T-helper 2 cell treated with Interferon-gamma antibody and Interleukin-4, amounts not matched to agents 5 μg/mL and 100 μg/mL, for 36 hours (primary cell): ENCODE results near the gene MYCBP2.
A peak's percentile ranks its signal among the peaks of the same experiment; 100 is the strongest.

Experiments used
- DNase-seq: peaks from one replicate; pipeline ENCODE4 v3.0.0; 2021; ENCODE audit warnings: low spot score
- H3K27ac Mint-ChIP-seq: one replicate; pipeline ENCODE4 v1.8.0; 2021; ENCODE audit warnings: mild to moderate bottlenecking, mixed read lengths
- H3K27me3 Mint-ChIP-seq: one replicate; pipeline ENCODE4 v1.8.0; 2021; ENCODE audit warnings: low read depth, mixed read lengths
- H3K36me3 Mint-ChIP-seq: one replicate; pipeline ENCODE4 v1.8.0; 2021; ENCODE audit warnings: low read depth, mixed read lengths
- H3K4me1 Mint-ChIP-seq: one replicate; pipeline ENCODE4 v1.8.0; 2021; ENCODE audit warnings: low read depth, mixed read lengths
- H3K4me3 Mint-ChIP-seq: one replicate; pipeline ENCODE4 v1.8.0; 2022; ENCODE audit warnings: mild to moderate bottlenecking, moderate library complexity, mixed read lengths
- H3K9me3 Mint-ChIP-seq: one replicate; pipeline ENCODE4 v1.8.0; 2021; ENCODE audit warnings: mixed read lengths

Gene MYCBP2

DNA sequence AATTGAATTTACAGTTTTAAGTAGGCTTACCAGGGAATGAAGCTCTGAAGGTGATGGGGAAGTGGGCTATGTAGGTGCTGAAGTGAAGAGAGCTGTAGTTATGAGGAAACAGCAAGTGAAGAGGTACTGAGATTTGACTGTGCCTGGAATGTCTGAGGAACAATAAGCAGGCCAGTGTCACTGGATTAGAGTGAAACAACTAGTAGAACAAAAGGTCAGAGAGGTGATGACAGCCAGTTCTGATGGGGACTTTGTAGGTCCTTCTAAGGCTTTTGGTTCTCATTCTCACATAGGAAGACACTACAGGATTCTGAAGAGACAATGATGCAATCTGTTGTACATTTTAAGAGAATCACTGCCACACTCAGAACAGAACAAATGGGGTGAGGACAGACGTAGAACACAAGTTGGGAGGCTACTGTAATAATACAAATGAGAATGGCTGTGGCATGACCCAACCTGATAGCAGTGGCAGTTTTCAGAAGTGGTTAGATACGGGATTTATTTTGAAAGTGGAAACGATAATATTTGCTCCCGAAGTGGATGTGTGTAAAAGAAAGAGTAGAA is 130.8 kb downstream of the MYCBP2 start:
- Mint-ChIP-seq H3K4me3 (no peak overlapping the region), H3K27ac (no peak overlapping the region), H3K4me1 (no peaks in the 10 kb centered on the region), H3K27me3 (no peaks in the 10 kb centered on the region), H3K9me3 (no peaks in the 10 kb centered on the region), H3K36me3 (peaks cover 31% of the 10 kb centered on the region)
- no peak for DNase-seq

DNA sequence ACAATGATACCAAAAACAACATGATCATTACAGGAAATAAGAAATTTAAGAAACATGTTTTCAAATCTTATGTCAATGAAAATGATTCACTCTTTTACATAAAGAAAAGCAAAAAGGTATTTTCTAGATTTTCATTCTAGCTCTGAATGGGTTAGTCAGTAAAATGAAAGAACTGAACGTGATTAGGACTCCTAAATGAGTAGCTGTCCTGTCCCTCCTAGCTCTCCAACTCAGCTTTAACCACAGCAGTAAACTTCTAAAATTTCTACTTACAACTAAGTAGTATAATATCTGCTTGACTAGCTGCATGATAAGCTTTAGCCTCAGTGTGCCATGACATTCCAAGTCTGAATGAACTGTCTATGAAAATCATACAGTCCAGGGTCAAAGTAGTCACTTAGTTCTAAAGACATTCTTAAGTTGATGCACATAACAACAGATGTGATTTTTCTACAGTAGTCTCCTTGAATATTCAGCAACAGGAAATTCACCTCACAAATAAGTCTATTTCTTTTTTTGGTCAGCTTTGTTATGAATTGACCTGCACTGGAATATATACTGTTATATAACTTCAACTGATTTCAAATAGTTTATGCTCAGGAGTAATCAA is 136.4 kb downstream of the MYCBP2 start:
- H3K4me3 Mint-ChIP-seq = no peak overlapping the region
- H3K9me3 Mint-ChIP-seq = no peaks in the 10 kb centered on the region
- peaks cover 46% of the 10 kb centered on the region for H3K36me3 Mint-ChIP-seq
- DNase-seq = no peak
- H3K27me3 Mint-ChIP-seq = no peaks in the 10 kb centered on the region
- no peaks in the 10 kb centered on the region for H3K4me1 Mint-ChIP-seq
- no peak overlapping the region for H3K27ac Mint-ChIP-seq

DNA sequence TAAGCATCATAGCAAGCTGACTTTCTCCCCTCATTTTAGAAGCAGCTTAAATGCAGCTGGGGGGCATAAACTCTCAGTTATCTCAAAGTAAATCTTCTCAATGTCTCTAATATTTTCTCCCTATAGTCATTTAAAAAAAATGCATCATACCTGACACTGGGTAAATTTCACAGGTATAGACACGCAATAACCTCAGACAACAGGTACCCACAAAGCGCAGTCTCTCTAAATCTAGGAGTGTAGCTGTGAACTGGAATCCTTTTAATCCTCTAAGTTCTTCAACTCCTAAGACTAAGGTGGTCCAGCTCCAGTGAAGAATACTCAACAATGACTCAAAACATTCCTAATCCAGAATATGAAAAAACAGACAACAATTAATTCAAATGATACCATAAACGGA is 141.2 kb downstream of the MYCBP2 start:
- H3K4me3 Mint-ChIP-seq = no peak overlapping the region
- H3K9me3 Mint-ChIP-seq = no peaks in the 10 kb centered on the region
- no peaks in the 10 kb centered on the region for H3K27me3 Mint-ChIP-seq
- no peak overlapping the region for H3K27ac Mint-ChIP-seq
- H3K4me1 Mint-ChIP-seq = peaks cover 13% of the 10 kb centered on the region
- peaks cover 66% of the 10 kb centered on the region for H3K36me3 Mint-ChIP-seq
- DNase-seq = no peak

DNA sequence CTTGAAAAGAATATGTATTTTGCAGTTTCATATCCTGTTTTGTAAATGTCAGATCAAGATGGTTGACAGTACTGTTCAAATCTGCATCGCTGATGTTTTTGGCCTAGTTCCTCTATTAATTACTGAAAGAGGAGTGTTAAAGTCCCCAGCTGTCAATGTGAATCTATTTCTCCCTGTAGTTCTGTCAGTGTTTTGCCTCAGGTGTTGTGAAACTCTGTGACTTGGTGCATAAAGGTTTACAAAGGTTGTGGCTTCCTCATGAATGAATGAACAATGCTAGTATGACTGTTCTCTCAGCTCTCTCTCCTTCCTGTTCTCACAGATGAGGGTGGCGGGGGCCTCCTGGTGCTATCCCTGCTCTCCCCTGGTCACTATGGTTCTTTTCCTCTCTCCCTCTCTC is 142.4 kb downstream of the MYCBP2 start:
- Mint-ChIP-seq H3K9me3 (no peaks in the 10 kb centered on the region), H3K27me3 (no peaks in the 10 kb centered on the region), H3K27ac (peak overlapping the region; percentile 73), H3K4me3 (no peak overlapping the region), H3K36me3 (peaks cover 70% of the 10 kb centered on the region), H3K4me1 (peaks cover 14% of the 10 kb centered on the region)
- peak; percentile 44 for DNase-seq

DNA sequence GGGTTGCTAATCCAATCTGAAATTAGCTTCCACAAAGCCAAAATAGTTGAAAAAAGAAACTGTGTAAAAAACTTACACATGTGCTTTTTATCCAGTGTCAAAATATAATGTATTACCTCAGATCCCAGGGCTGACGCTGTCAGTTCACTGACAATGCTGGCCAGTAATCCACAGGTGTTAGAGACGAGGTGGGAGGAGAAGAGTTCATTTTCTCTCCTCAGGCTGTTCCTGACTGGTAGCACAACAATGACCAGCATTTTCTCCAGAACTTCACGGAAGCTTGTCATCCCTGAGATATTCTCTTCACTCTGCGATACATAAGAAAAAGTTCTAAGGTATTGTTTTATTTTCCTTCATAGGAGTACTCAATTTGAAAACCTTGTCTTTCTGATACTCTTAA is 146.9 kb downstream of the MYCBP2 start:
- H3K36me3 Mint-ChIP-seq = peaks cover 61% of the 10 kb centered on the region
- no peak overlapping the region for H3K27ac Mint-ChIP-seq

DNA sequence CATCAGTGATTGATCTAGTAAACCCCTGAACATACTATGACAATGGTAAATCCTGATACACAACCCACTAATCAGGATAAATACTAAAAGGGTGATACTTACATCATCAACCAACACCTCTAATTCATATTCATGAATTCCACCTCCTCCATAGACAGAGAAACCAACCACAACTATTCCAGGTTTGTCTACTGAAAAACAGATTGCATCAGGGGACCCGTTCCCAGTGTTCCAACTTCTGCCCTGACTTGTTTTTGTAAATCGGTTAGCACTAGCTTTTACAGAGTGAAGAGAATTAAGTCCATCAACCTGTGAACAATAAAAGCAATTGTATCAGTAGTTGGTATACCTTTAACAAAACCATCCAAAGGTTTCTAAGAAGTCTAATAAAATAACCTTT is 149.2 kb downstream of the MYCBP2 start:
- H3K4me3 Mint-ChIP-seq = no peak overlapping the region
- peaks cover 4% of the 10 kb centered on the region for H3K4me1 Mint-ChIP-seq
- DNase-seq = no peak
- H3K36me3 Mint-ChIP-seq = peaks cover 51% of the 10 kb centered on the region
- H3K27ac Mint-ChIP-seq = no peak overlapping the region
- no peaks in the 10 kb centered on the region for H3K27me3 Mint-ChIP-seq
- no peaks in the 10 kb centered on the region for H3K9me3 Mint-ChIP-seq

More for the DNA sequence above, 146.9 kb downstream of the MYCBP2 start:
- Mint-ChIP-seq H3K4me1 (peaks cover 14% of the 10 kb centered on the region), H3K9me3 (no peaks in the 10 kb centered on the region), H3K4me3 (no peak overlapping the region), H3K27me3 (no peaks in the 10 kb centered on the region)
- no peak for DNase-seq

DNA sequence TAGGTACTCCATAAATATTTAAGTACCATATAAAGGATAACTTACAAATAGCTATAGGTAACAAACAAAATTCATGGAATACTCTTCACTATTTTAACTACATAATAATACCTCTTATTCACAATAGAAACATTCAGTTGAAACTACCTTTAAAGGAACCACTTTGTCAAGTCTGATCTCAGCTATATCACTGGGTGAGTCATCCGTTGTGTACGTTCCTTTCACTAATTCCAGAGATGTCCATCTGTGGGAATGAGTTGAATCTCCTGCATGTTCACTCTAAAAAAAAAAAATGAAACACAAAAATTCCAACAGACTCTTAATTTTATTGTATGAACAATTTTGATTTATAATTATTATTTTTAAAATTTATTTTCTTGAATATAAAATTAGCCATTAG is 150.5 kb downstream of the MYCBP2 start:
- Mint-ChIP-seq H3K4me3 (no peak overlapping the region), H3K27ac (no peak overlapping the region), H3K27me3 (no peaks in the 10 kb centered on the region), H3K4me1 (peaks cover 4% of the 10 kb centered on the region), H3K36me3 (peaks cover 50% of the 10 kb centered on the region), H3K9me3 (no peaks in the 10 kb centered on the region)
- DNase-seq = no peak

DNA sequence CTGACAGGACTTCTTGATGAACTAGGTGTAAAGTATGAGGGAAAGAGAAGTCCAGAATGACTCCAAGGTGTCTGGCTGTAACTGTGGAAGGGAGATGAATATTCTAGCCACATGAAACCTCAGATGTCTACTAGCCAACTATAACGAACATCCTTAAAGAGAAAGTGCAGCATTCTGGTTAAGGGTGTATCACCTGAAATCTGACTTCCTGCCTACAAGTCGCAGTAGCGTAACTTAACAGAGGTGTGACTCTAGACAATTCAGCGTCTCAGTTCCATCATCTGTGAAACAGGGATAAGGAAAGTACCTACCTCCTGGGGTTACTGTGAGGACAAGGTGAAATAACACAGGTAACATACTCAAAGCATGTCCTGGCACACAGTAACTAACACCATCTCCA is 154.2 kb downstream of the MYCBP2 start:
- peaks cover 32% of the 10 kb centered on the region for H3K36me3 Mint-ChIP-seq
- no peaks in the 10 kb centered on the region for H3K27me3 Mint-ChIP-seq
- no peak overlapping the region for H3K27ac Mint-ChIP-seq
- H3K4me1 Mint-ChIP-seq = peaks cover 4% of the 10 kb centered on the region
- no peak overlapping the region for H3K4me3 Mint-ChIP-seq
- no peak for DNase-seq
- H3K9me3 Mint-ChIP-seq = no peaks in the 10 kb centered on the region

DNA sequence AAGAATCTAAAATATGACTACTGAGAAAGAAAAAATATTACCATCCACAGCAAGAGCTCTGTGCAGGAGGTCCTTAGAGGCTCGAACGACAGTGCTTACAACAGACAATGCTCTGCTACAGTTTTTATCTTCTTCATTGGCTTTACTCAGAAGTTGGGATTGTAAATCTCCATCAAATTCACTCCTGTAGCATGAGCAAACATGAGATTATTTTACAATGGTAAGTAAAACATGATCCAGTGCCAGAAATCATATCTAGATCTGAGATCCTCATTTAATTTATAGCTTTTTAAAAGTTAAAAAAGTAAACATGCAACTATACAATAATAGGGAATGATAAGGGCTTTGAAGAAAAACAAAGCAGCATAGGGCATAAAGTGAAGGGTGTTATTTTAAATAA is 155.4 kb downstream of the MYCBP2 start:
- H3K36me3 Mint-ChIP-seq = peaks cover 33% of the 10 kb centered on the region
- no peaks in the 10 kb centered on the region for H3K9me3 Mint-ChIP-seq

DNA sequence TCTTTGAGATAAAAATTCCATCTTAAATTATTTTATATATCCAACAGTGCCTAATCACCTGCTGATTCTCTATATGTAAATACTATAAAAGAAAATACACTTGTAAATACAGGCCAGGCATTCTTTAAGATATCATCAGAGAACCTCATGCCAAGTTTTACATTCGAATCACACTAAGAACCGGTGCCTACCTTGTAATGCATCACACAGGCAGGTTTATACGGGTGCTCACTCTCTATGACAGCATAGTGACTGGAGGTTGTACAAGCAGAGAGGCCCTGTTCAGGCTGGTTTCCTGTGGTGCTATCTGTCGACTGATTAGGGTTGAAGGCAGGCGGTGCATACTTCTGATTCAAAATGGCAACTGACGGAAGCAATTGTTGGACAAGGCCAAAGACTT is 158.7 kb downstream of the MYCBP2 start:
- no peaks in the 10 kb centered on the region for H3K9me3 Mint-ChIP-seq
- no peak overlapping the region for H3K27ac Mint-ChIP-seq
- no peak for DNase-seq
- H3K27me3 Mint-ChIP-seq = no peaks in the 10 kb centered on the region
- peaks cover 54% of the 10 kb centered on the region for H3K36me3 Mint-ChIP-seq
- no peak overlapping the region for H3K4me3 Mint-ChIP-seq
- peaks cover 4% of the 10 kb centered on the region for H3K4me1 Mint-ChIP-seq

More for the DNA sequence above, 155.4 kb downstream of the MYCBP2 start:
- no peak overlapping the region for H3K27ac Mint-ChIP-seq
- H3K4me1 Mint-ChIP-seq = peaks cover 4% of the 10 kb centered on the region
- no peak for DNase-seq
- H3K27me3 Mint-ChIP-seq = no peaks in the 10 kb centered on the region
- no peak overlapping the region for H3K4me3 Mint-ChIP-seq

DNA sequence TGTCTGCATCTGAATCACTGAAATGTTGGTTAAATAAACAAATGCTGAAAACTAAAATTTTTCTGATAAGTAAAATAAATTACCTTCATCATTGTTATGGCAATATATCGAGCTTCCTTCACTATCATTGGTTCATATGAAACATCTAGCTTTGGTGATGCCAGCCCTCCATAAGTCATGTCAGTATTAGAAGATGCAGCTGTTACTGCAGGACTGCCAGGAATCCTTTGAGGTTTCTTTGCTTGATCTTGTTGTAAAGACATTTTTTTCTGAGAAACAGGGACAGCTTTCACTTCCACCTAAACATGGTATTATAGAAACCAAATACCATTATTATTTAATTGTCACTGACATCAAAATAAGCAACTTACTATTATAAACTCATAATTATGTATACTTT is 176.2 kb downstream of the MYCBP2 start:
- DNase-seq = no peak
- H3K36me3 Mint-ChIP-seq = peaks cover 29% of the 10 kb centered on the region
- no peaks in the 10 kb centered on the region for H3K27me3 Mint-ChIP-seq
- no peaks in the 10 kb centered on the region for H3K9me3 Mint-ChIP-seq
- no peak overlapping the region for H3K27ac Mint-ChIP-seq
- H3K4me1 Mint-ChIP-seq = no peaks in the 10 kb centered on the region
- H3K4me3 Mint-ChIP-seq = no peak overlapping the region

DNA sequence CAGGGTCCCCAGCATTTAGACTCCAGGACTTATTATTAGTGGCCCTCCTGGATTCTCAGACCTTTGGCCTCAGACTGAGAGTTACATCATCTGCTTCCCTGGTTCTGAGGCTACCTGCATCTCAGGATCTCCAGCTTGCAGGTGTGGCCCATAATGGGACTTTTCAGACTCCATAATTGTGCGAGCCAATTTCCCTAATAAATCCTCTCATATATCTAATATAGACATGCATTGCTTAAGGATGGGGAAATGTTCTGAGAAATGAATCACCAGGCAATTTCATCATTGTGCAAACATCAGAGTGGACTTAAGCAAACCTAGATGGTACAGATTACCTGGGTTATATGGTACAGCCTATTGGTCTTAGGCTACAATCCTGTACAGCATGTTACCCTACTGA is 183.5 kb downstream of the MYCBP2 start:
- no peaks in the 10 kb centered on the region for H3K9me3 Mint-ChIP-seq
- H3K4me1 Mint-ChIP-seq = peaks cover 3% of the 10 kb centered on the region
- no peak for DNase-seq
- no peak overlapping the region for H3K27ac Mint-ChIP-seq
- no peak overlapping the region for H3K4me3 Mint-ChIP-seq
- no peaks in the 10 kb centered on the region for H3K27me3 Mint-ChIP-seq
- H3K36me3 Mint-ChIP-seq = peaks cover 40% of the 10 kb centered on the region

DNA sequence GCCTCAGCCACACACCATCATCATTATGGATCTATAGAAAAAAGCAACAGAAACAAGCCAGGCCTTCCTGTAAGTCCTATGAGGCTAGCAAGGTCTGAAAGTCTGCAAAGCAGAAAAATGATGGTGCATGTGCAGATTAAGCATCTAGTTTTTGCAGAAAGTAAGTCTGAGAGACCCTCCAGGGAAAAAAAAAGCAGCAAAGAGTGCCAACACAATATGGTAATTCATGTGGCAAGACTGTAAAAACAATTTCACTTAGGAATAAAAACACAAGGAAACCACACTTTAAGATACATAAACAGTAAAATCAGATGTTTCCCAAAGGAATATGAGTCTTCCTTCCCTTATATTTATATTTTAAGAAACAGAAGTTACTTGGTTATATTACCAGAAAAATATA is 187.6 kb downstream of the MYCBP2 start:
- no peaks in the 10 kb centered on the region for H3K9me3 Mint-ChIP-seq
- no peak for DNase-seq
- no peak overlapping the region for H3K27ac Mint-ChIP-seq
- H3K36me3 Mint-ChIP-seq = peaks cover 51% of the 10 kb centered on the region
- no peak overlapping the region for H3K4me3 Mint-ChIP-seq
- no peaks in the 10 kb centered on the region for H3K27me3 Mint-ChIP-seq
- peaks cover 3% of the 10 kb centered on the region for H3K4me1 Mint-ChIP-seq

DNA sequence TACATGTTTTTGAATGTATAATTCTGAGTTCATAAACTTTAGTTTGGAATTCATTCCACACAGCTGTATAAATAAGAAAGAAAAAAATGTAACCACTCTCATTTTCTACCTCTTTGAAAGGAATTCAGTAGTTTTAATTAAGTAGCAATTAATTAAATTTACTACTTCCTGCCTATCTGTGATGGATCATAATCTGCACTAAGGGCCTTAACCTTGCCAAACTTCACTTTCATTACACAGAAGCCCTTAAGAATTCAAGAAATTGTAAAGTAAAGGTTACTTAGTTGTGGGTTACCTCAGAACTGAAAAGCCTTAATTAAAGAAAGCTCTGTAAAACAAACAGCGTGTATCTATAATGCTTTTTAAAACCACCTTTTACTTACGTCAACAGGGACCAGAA is 188.1 kb downstream of the MYCBP2 start:
- H3K27ac Mint-ChIP-seq = no peak overlapping the region
- no peaks in the 10 kb centered on the region for H3K9me3 Mint-ChIP-seq
- H3K36me3 Mint-ChIP-seq = peaks cover 50% of the 10 kb centered on the region
- H3K4me1 Mint-ChIP-seq = peaks cover 3% of the 10 kb centered on the region
- H3K27me3 Mint-ChIP-seq = no peaks in the 10 kb centered on the region
- H3K4me3 Mint-ChIP-seq = no peak overlapping the region
- no peak for DNase-seq

DNA sequence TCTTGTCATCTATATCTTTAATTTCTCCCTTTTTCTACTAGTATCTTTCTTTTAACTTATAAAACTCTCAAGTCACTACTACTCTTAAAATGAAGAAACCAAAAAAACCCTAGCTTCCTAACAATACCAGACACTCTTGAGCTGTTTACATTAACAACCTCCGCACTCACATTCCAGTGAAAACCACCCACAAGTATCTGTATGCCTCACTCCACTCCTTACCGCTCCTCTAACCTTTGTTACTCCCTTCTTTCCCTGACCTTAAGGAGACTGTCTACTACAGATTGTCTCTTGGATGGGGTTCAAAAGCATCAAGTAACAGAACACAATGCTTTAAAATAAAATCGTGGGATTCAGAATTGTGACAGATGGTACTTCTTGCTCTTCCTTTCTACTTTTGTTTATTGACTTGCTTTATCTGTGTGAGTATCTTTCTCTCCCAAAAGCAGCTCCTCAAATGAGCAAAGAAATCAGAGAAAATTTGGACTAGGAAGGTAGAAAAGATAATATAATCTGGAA is 189.9 kb downstream of the MYCBP2 start:
- Mint-ChIP-seq H3K4me3 (no peak overlapping the region), H3K27me3 (no peaks in the 10 kb centered on the region), H3K27ac (no peak overlapping the region), H3K4me1 (peaks cover 3% of the 10 kb centered on the region), H3K9me3 (no peaks in the 10 kb centered on the region), H3K36me3 (peaks cover 50% of the 10 kb centered on the region)
- no peak for DNase-seq
